Upper lobe of left lung (tissue), 4 donors: ENCODE data around the gene ESYT2.

ENCODE experiments used
- POLR2A ChIP-seq, 4 donors: fragments of 450-650 bp; IDR thresholded peaks; one replicate each; pipeline ENCODE4 v1.5.1; 2016 to 2017; ENCODE audit warnings: antibody characterized with exemption in 4 of 4, mild to moderate bottlenecking in 2 of 4
- TF ChIP-seq, protein P1 (sequence below), 6 experiments: fragments of 450-650 bp in 4 of 6; fragments of 200-600 bp in 2 of 6; sonication (generic) in 2 of 6; IDR thresholded peaks; one replicate each; pipeline ENCODE4 v1.5.1; 2016 to 2019; ENCODE audit warnings: antibody characterized with exemption in 6 of 6

- no peak for TF ChIP-seq POLR2A (IDR thresholded peaks at IDR 0.05)
- TF ChIP-seq, protein P1, sequence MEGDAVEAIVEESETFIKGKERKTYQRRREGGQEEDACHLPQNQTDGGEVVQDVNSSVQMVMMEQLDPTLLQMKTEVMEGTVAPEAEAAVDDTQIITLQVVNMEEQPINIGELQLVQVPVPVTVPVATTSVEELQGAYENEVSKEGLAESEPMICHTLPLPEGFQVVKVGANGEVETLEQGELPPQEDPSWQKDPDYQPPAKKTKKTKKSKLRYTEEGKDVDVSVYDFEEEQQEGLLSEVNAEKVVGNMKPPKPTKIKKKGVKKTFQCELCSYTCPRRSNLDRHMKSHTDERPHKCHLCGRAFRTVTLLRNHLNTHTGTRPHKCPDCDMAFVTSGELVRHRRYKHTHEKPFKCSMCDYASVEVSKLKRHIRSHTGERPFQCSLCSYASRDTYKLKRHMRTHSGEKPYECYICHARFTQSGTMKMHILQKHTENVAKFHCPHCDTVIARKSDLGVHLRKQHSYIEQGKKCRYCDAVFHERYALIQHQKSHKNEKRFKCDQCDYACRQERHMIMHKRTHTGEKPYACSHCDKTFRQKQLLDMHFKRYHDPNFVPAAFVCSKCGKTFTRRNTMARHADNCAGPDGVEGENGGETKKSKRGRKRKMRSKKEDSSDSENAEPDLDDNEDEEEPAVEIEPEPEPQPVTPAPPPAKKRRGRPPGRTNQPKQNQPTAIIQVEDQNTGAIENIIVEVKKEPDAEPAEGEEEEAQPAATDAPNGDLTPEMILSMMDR (IDR thresholded peaks at IDR 0.05), result no peak
Observed at GRCh38 chr7:158757404-158757989, 71.8 kb downstream of the ESYT2 start.
